IPS-NIHi7 (cell line): ENCODE results near the gene ARRB1.

Experiments used
- DNase-seq: peaks from one replicate; pipeline ENCODE4 v3.0.0; 2012; ENCODE audit warnings: mixed read lengths; ENCODE audit errors: extremely low spot score

ARRB1 gene

GRCh38 chr11:75260396-75261170 is 90.9 kb downstream of the ARRB1 start:
- DNase-seq, result no peak

GRCh38 chr11:75254326-75254725 is 97.1 kb downstream of the ARRB1 start:
- DNase-seq, result no peak

GRCh38 chr11:75249704-75250103 is 101.8 kb downstream of the ARRB1 start:
- no peak for DNase-seq

DNA sequence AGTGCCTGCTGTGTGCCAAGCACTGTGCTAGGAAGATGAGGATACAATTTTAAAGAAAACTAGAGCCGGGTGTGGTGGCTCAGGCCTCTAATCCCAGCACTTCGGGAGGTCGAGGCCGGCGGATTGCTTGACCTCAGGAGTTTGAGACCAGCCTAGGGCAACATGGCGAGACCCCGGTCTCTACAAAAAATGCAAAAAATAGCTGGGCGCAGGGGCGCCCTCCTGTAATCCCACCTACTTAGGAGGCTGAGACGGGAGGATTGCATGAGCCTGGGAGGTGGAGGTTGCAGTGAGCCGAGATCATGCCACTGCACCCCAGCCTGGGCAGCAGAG is 102.6 kb downstream of the ARRB1 start:
- DNase-seq, result no peak

GRCh38 chr11:75246671-75247350 is 104.7 kb downstream of the ARRB1 start:
- peak; percentile 3 for DNase-seq

DNA sequence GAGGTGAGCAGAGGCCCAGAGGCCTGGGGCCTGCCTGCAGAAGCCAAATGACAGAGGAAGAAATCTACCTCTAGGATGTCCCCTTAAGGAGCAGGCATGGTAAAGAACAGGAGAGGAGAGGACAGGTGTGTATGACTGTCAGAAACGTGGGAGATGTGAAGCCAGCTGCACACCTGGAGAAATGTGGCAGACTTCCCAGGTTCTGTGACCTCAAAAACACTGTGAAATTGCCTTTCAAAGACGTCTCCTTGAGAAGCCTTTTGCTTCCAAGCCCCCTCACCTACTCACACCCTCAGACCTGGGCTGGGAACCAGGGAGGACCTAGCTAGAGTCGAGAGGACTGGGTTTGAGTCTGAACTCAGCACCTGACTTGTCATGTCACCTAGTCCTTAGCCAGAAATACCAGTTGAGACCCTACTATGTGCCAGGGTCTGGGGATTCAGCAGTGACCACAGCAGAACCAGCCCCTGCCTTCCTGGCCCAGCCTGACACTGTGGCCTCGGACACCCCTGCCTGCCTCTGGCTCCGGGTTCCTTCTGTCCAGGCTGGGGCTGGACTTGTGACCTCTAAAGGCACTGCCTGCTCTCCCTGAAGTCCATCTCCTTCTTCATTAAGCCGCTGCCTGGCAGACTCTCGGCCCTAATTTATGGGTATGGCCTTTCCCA is 105.3 kb downstream of the ARRB1 start:
- DNase-seq, result no peak

DNA sequence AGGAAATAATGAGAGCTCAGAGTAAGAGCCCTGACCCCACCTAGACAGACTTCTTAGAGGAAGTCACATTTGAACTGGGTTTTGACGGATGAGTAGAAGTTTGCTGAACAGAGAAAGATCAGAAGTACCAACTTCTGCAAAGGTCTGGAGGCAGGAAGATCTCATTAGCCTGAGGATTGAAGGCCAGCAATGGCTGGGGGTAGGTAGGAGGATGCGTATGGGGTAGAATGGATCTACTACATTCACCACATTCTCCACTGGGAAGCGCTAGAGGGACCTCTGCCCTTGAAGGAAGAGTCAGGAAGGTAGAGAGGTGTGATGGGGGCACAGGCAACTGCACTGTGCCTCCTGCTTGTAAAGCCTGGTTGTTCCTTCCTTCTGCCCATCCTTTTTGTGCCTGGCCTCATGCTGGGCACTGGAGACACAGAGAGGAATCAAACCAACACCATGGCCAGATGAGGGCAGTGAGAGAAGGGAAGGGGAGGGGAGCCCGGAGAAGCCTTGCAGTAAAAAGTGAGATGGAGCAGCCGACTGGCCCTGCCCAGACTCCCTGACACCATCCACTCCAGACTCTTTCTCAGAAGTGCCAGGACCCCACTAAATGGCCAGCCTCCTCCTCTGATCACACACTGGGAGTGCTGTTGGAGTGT is 106.0 kb downstream of the ARRB1 start:
- DNase-seq, result peak; percentile 63

DNA sequence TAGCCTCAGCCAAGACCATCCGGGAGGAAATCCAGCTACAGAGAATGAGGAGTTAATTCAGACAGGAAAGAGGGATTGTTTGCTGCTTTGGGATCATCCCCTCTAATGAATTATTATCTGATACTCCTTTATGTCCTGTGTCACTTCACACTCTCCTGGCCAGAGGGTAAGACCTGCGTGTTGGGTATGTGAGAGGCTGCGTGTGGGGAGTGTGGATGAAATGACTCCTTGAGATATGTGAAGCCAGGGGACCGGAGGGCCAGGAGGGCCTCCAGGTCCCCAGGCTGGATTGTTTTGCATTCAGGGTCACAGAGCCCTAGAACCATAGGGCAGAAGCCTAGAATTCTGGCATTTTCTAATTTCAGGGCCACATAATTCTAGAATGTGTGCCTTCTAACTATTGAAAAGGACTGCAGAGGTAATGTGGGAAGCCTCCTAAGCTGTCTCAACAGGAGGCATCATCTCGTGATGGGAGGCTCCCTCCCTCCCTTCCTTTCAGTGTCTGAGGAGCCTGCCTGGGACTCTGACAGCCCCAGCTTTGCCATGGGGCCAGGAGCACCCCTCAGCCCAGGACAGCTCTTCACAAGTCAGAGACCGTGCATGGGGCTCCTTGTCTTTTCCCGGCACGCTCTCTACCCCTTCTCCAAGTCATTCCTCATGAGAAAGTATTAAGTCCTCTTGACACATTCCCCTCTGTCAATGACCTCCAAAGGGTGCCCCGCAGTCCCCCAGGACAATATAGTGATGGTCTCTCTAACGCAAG is 107.2 kb downstream of the ARRB1 start:
- DNase-seq, result no peak

GRCh38 chr11:75242722-75243600 is 108.5 kb downstream of the ARRB1 start:
- no peak for DNase-seq

DNA sequence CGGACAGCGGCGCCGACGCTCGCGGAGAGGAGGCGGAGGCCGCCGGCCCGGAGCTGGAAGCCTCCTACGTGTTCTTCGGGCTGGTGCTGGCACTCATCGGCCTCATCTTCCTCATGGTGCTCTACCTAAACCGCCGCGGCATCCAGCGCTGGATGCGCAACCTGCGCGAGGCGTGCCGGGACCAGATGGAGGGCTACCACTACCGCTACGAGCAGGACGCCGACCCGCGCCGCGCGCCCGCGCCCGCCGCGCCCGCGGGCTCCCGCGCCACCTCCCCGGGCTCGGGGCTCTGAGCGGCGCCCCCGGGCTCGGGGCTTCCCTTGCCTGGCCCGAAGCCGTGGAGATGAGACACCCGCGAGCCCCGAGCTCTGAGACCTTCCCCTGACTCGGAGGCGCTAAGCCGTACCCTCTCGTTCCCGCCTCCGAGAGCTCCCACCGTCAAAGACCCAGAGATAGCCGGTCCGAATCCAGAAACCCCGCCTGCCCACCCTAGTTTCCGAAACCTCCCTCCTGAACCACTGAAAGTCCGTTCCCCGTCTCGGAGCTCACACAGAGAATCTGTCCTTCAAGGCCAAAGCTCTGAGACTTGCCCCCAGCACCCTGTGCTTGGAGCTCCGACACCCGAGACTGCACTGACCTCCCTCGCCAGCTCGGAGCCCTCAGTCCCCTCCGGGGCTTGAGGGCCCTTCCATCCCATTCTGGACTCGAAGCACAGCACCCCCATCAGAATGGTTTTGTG is 109.4 kb downstream of the ARRB1 start:
- no peak for DNase-seq

GRCh38 chr11:75241036-75241905 is 110.2 kb downstream of the ARRB1 start:
- DNase-seq, result peak; percentile 93

- peak; percentile 59 for DNase-seq
These were observed 111.0 kb downstream of the ARRB1 start, which contains the start of gene TPBGL for GRCh38 chr11:75240311-75241035. TSS of gene TPBGL (plus strand) at chr11:75240774. CDS start at chr11:75241050, 276 bp downstream.

- DNase-seq, result no peak
These were observed 111.8 kb downstream of the ARRB1 start for GRCh38 chr11:75239531-75240290.

DNA sequence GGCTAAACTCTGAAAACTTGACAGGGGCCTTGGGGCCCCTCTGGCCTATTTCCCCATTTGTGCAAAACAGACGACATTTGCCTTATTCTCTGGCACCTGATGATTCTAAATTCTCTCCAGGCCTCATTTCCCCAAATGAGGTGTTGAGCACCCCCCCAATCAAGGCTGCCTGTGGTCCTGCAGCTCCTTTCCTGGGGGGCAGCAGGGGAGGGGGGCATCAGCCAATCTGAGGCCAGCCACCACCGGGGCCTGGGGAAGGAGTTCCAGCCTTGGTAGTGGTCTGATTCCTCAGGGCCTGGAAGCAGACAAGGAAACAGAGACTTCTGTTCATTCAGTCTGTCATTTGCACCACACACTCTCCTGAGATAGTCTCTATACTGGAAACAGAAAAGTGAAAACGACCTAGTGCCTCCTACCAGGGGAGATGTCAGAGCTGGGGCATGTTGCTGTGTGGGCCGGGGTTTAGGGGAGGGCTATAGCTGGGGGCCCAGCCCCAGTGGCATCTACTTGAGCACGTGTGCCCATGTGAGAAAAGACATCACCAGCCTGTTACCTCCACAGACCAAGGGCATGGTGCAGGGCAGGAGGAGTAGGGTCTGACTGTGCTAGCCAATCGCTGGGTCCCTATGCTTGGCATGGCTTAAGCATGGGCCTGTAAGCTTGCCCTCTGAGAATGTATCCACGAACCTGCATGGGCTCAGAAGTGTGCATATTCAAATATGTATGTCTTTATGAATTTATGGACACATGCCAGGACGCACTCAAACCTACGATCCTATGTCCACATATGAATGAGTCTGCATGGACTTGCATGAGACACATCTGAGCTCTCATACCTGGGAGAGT is 112.6 kb downstream of the ARRB1 start:
- no peak for DNase-seq

DNA sequence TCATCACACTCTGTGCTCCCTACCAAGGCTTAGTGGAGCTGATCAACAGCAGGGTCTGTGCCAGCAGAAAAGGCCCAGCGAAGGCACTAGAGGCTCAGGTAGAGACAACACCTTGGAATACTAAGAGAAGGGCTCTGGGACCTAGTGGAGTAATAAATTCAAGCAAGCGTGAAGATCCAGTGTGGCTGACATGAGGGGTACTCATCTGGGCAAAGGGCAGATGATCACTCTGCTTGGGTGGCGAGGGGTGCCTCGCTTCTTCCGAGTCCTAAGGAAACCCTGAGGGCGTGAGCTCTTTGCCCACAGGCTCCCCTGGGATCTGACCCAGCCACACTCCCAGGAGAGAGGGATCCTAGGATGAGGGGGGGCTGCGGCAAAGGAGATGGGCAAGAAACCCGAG is 114.4 kb downstream of the ARRB1 start:
- no peak for DNase-seq

DNA sequence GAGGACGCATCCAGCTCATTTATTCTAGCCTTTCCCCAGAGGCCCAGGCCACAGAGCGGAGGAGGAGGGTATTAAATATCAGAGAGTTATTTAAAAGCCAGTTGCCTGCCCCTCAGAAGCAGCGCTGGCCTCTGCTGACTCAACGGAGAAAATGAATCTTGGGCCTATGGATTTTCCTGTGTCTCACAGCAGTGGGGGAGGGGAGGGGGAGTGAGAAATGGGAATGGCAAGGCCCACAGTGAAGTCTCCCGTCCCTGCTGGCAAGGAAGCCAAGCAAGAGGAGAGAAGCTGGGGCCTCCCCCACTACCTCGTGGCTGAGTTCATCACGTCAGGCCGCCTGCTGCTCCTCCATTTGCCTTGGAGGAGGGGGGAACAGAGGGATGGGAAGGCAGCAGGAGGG is 115.4 kb downstream of the ARRB1 start:
- DNase-seq, result no peak
